DND-41 (cell line): ENCODE measurements around the gene DCAF11.

ENCODE experiments used
- ATAC-seq: fragments of 200-7000 bp; cut with Tn5 transposase; 3 replicates; pipeline ENCODE4 v1.9.1; 2021; ENCODE audit warnings: low read depth; ENCODE audit not compliant: insufficient read depth
- DNase-seq: peaks from one replicate; pipeline ENCODE4 v3.0.0-alpha.2; 2020
- H2AFZ ChIP-seq: 2 replicates; pipeline ENCODE4 v1.6.0; 2012; ENCODE audit warnings: low read depth, low read length
- H3K27ac ChIP-seq: 2 replicates; pipeline ENCODE4 v1.5.1; 2012; ENCODE audit warnings: low read length, inconsistent platforms
- H3K27me3 ChIP-seq: fragments of 200-600 bp; sonication (generic); 2 replicates; pipeline ENCODE4 v1.6.0; 2012; ENCODE audit warnings: low read length, mild to moderate bottlenecking, inconsistent platforms; ENCODE audit not compliant: insufficient read depth, poor library complexity
- H3K36me3 ChIP-seq: 2 replicates; pipeline ENCODE4 v1.5.1; 2012; ENCODE audit warnings: low read length, inconsistent platforms; ENCODE audit not compliant: insufficient read depth
- H3K4me1 ChIP-seq: 2 replicates; pipeline ENCODE4 v1.5.1; 2012; ENCODE audit warnings: mild to moderate bottlenecking, low read length; ENCODE audit not compliant: insufficient read depth
- H3K4me2 ChIP-seq: 2 replicates; pipeline ENCODE4 v1.6.0; 2012; ENCODE audit warnings: mild to moderate bottlenecking, moderate library complexity, low read length, inconsistent platforms; ENCODE audit not compliant: insufficient read depth
- H3K4me3 ChIP-seq, 2 experiments: fragments of 200-600 bp in 1 of 2; shearing (Covaris generic) in 1 of 2; 2 replicates each; pipeline ENCODE4 v1.5.1; 2012 to 2016; ENCODE audit warnings: inconsistent platforms in 2 of 2, low read length in 2 of 2, mild to moderate bottlenecking in 2 of 2, low read depth in 1 of 2, moderate library complexity in 1 of 2
- H3K79me2 ChIP-seq: 2 replicates; pipeline ENCODE4 v1.6.0; 2012; ENCODE audit warnings: low read length, inconsistent platforms; ENCODE audit not compliant: insufficient read depth
- H3K9ac ChIP-seq: 2 replicates; pipeline ENCODE4 v1.6.0; 2012; ENCODE audit warnings: low read depth, mild to moderate bottlenecking, inconsistent platforms, low read length, moderate library complexity
- H3K9me3 ChIP-seq: 2 replicates; pipeline ENCODE4 v1.5.1; 2012; ENCODE audit warnings: low read length, moderate library complexity, mild to moderate bottlenecking, inconsistent platforms; ENCODE audit not compliant: insufficient read depth, severe bottlenecking
- H4K20me1 ChIP-seq: 2 replicates; pipeline ENCODE4 v1.6.0; 2012; ENCODE audit warnings: low read length; ENCODE audit not compliant: insufficient read depth
- EZH2 ChIP-seq: IDR thresholded peaks from 3 replicates; pipeline ENCODE4 v1.6.1; 2012; ENCODE audit warnings: borderline replicate concordance, low read depth, mild to moderate bottlenecking, moderate library complexity, low read length, inconsistent platforms; ENCODE audit not compliant: severe bottlenecking
- TF ChIP-seq, protein P1 (sequence below): IDR thresholded peaks from 2 replicates; pipeline ENCODE4 v1.5.1; 2012; ENCODE audit warnings: borderline replicate concordance, low read length, moderate library complexity, mild to moderate bottlenecking; ENCODE audit not compliant: poor library complexity, severe bottlenecking; ENCODE audit errors: extremely low read depth

Gene DCAF11

DNA sequence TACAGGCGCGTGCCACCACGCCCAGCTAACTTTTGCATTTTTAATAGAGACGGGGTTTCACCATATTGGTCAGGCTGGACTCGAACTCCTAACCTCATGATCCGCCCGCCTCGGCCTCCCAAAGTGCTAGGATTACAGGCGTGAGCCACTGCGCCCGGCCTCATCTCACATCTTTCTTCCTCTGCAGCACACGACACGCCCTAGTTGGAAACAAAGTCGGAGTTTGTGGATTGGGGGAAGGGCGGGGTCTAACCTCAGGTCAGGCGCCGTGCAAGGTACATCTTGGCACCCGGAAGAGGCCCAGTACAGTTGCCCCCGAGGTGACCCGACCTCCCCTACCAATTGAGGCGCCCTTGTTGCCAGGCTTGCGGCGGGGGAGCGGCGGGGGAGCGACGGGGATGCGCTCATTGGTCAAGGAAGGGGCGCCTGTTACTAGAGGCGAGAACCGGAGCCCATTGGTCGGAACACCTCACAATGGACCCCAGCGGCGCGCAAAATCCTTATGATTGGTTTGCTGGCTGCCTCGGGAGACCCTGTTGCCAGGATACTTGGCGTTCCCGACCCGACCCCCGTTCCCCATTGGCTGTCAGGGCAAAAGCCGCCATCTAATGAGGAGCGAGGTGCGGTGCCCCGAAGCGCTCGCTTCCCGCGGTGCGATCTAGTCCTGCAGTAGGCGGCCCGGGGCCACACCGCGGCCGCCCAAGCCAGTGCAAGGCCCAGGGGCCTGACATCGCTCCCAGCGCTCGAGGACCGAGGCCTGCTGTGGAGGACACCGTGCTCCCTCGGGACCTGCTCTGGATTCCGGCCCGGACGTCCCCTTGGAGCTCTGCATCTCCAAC lies 57.1 kb downstream of the DCAF11 start, which contains the start of gene REC8:
REC8 (plus strand) TSS at position 659 of the 839 bp plus-strand sequence. CDS start 473 bp downstream, outside the sequence.
- no peak within 1 kb of the TSS for H3K27ac ChIP-seq
- H3K4me1 ChIP-seq = no peaks in the 10 kb centered on the region
- H3K79me2 ChIP-seq = no peaks in the 10 kb centered on the region
- TF ChIP-seq EZH2 = no peak
- TF ChIP-seq, protein P1, sequence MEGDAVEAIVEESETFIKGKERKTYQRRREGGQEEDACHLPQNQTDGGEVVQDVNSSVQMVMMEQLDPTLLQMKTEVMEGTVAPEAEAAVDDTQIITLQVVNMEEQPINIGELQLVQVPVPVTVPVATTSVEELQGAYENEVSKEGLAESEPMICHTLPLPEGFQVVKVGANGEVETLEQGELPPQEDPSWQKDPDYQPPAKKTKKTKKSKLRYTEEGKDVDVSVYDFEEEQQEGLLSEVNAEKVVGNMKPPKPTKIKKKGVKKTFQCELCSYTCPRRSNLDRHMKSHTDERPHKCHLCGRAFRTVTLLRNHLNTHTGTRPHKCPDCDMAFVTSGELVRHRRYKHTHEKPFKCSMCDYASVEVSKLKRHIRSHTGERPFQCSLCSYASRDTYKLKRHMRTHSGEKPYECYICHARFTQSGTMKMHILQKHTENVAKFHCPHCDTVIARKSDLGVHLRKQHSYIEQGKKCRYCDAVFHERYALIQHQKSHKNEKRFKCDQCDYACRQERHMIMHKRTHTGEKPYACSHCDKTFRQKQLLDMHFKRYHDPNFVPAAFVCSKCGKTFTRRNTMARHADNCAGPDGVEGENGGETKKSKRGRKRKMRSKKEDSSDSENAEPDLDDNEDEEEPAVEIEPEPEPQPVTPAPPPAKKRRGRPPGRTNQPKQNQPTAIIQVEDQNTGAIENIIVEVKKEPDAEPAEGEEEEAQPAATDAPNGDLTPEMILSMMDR = no peak
- no peaks in the 10 kb centered on the region for H3K36me3 ChIP-seq
- no peaks in the 10 kb centered on the region for H4K20me1 ChIP-seq
- H3K4me2 ChIP-seq = no peak within 1 kb of the TSS
- ATAC-seq = no peak
- H2AFZ ChIP-seq = no peak within 1 kb of the TSS
- no peaks in the 10 kb centered on the region for H3K9me3 ChIP-seq
- H3K4me3 ChIP-seq = no peak within 1 kb of the TSS
- no peak for DNase-seq
- no peak within 1 kb of the TSS for H3K9ac ChIP-seq
- no peaks in the 10 kb centered on the region for H3K27me3 ChIP-seq

DNA sequence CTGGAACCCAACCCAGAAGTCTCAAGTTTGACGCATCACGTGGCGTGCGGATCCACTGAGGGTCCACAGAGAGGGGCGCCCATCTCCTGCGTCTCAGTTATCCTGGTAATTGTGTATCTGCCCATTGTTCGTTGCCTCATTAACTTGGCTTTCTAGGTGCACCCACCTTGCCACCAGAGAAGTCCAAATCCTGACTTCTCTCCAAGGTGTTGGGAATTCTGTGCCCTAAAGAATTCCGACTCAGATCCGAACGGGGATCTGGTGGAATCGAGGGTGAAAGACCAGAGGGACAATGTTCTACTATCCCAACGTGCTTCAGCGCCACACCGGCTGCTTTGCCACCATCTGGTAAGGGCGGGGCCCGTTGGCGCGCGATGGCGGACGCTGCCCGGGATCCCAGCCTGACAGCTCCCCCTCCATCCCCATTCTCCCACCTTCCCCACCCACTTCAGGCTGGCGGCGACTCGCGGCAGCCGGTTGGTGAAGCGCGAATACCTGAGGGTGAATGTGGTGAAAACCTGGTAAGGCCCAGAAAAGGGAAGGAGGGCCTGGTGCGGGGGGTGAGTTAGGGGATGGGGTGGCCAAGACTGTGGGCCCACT lies 57.8 kb downstream of the DCAF11 start:
- no peaks in the 10 kb centered on the region for H3K4me1 ChIP-seq
- no peak overlapping the region for H3K4me3 ChIP-seq
- H3K36me3 ChIP-seq = no peaks in the 10 kb centered on the region
- no peak overlapping the region for H3K27ac ChIP-seq
- TF ChIP-seq EZH2 = no peak
- TF ChIP-seq, protein P1 = no peak
- H2AFZ ChIP-seq = no peak overlapping the region
- no peak overlapping the region for H3K9ac ChIP-seq
- no peaks in the 10 kb centered on the region for H3K27me3 ChIP-seq
- H3K9me3 ChIP-seq = no peaks in the 10 kb centered on the region
- ATAC-seq = no peak
- no peak overlapping the region for H3K4me2 ChIP-seq
- no peak for DNase-seq
- no peaks in the 10 kb centered on the region for H3K79me2 ChIP-seq
- no peaks in the 10 kb centered on the region for H4K20me1 ChIP-seq

DNA sequence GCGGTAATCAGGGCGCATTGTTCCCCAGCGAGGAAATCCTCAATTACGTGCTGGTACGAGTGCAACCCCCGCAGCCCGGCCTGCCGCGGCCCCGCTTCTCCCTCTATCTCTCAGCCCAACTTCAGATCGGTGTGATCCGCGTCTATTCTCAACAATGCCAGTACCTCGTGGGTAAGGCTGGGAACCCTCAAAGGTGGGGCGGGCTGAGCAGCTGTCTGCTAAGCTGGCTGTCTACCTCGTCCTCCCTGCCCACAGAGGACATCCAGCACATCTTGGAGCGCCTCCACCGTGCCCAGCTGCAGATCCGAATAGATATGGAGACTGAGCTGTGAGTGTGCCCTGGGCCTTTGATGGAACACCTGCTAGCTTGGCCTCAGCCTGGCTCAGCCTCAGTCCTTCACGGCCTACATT lies 58.3 kb downstream of the DCAF11 start:
- Histone ChIP-seq H3K79me2 (no peaks in the 10 kb centered on the region), H3K36me3 (no peaks in the 10 kb centered on the region), H3K4me1 (no peaks in the 10 kb centered on the region), H3K4me3 (no peak overlapping the region), H3K27ac (no peak overlapping the region), H3K27me3 (no peaks in the 10 kb centered on the region), H3K9ac (no peak overlapping the region), H3K4me2 (no peak overlapping the region), H2AFZ (no peak overlapping the region), H3K9me3 (no peaks in the 10 kb centered on the region), H4K20me1 (no peaks in the 10 kb centered on the region)
- ATAC-seq = peak; percentile 23; the same call in 2 of the 3 replicates
- DNase-seq = peak; percentile 25
- TF ChIP-seq, protein P1 = no peak
- TF ChIP-seq EZH2 = no peak
